Renal pelvis (tissue), 4 donors: Measurements from ENCODE around the gene QDPR. TPM values are rescaled to one million over a fixed set of nuclear protein-coding genes. Genes with fewer than 3 reads are reported as not detected.

Source experiments
- DNase-seq: peaks from one replicate; pipeline ENCODE4 v3.0.0-alpha.2; 2013
- polyA plus RNA-seq, 3 donors: library from polyadenylated mRNA; unstranded; fragments of 120-200 nt; gene quantifications; one replicate each; pipeline ENCODE4 v1.2.1, GENCODE V29; 2013; ENCODE audit not compliant: insufficient read length in 3 of 3

The QDPR gene
- polyA plus RNA-seq, 3 donors: 53.8 to 65.3 (median 60.9) TPM

- DNase-seq: no peak
Observed at GRCh38 chr4:17494258-17495190, 17.4 kb downstream of the QDPR start.

- no peak for DNase-seq
Observed at GRCh38 chr4:17493619-17494018, 18.3 kb downstream of the QDPR start.

- no peak for DNase-seq
Observed at GRCh38 chr4:17492876-17493275, 19.0 kb downstream of the QDPR start.

GRCh38 chr4:17492058-17492741, 19.7 kb downstream of the QDPR start:
- DNase-seq: no peak

- no peak for DNase-seq
Observed at GRCh38 chr4:17491196-17491595, 20.7 kb downstream of the QDPR start.

GRCh38 chr4:17490575-17491059, 21.3 kb downstream of the QDPR start:
- no peak for DNase-seq

GRCh38 chr4:17489721-17490120, 22.2 kb downstream of the QDPR start:
- DNase-seq: no peak

GRCh38 chr4:17489123-17489522, 22.8 kb downstream of the QDPR start:
- no peak for DNase-seq

GRCh38 chr4:17482716-17483115, 29.2 kb downstream of the QDPR start:
- DNase-seq: no peak

- DNase-seq: no peak
Observed at GRCh38 chr4:17480955-17481354, 30.9 kb downstream of the QDPR start.

GRCh38 chr4:17480210-17480927, 31.5 kb downstream of the QDPR start:
- no peak for DNase-seq

- no peak for DNase-seq
Observed at GRCh38 chr4:17477774-17478472, 34.0 kb downstream of the QDPR start.

- no peak for DNase-seq
Observed at GRCh38 chr4:17476853-17477252, 35.0 kb downstream of the QDPR start.

- DNase-seq: no peak
Observed at GRCh38 chr4:17475481-17475880, 36.4 kb downstream of the QDPR start.

- DNase-seq: no peak
Observed at GRCh38 chr4:17469931-17470674, 41.8 kb downstream of the QDPR start.

GRCh38 chr4:17468619-17469221, 43.2 kb downstream of the QDPR start:
- peak; percentile 44 for DNase-seq

- DNase-seq: no peak
Observed at GRCh38 chr4:17463606-17464005, 48.3 kb downstream of the QDPR start.

- DNase-seq: no peak
Observed at GRCh38 chr4:17450269-17450804, 61.6 kb downstream of the QDPR start.

GRCh38 chr4:17448689-17449088, 63.2 kb downstream of the QDPR start:
- DNase-seq: no peak

- peak; percentile 72 for DNase-seq
Observed at GRCh38 chr4:17447675-17448298, 64.1 kb downstream of the QDPR start.
